ENCODE results near the gene TMEM127.
"Not testable (repeated sequence)": the region's sequence is repeated elsewhere in the genome, so short reads cannot be mapped to it uniquely, and the experiment has no call there.

TMEM127 gene, protein sequence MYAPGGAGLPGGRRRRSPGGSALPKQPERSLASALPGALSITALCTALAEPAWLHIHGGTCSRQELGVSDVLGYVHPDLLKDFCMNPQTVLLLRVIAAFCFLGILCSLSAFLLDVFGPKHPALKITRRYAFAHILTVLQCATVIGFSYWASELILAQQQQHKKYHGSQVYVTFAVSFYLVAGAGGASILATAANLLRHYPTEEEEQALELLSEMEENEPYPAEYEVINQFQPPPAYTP

DNA sequence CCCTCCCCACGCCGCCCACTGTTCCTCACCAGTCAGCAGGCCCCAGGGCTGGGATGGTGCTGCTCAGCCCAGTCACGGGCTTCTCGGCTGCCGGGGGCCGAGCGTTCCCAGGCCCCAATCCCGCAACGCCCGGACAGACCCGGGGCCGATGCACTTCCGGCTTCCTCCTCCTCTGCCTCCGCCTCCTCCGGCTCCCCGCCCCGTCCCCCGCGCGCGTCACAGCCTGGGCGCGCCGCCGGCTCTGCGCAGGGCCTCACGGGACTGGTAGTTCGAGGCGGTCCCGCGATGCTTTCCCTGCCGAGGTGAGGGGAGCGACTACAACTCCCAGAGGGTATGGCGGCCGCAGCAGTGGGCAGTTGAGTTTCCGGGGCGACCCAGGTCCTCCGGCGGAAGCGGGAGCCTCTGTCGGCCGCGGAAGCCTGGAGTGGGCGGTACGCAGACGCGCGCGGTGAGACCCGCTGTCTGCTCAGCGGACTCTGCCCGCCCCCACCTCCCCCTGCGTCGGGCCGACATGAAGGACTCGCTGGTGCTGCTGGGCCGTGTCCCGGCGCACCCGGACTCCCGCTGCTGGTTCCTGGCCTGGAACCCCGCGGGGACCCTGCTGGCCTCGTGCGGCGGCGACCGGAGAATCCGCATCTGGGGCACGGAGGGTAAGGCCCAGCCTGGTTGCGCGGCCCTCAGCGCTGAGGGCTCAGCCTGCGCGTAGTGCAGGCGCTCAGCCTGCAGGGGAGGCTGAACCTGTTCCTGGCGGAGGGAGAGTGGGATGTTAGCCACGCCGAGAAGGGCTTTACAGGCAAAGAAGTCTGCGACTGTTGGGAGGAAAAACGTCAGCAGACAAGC, at the start of gene TMEM127, which contains the start of gene CIAO1:
TSS of gene TMEM127 (minus strand) at position 158 of the 840 bp plus-strand sequence. CDS start 616 bp downstream, outside the sequence.
TSS of gene CIAO1 (plus strand) at position 386 of the 840 bp plus-strand sequence. CDS start at position 512, 126 bp downstream.
- peak; percentile 98 for DNase-seq

- no peak for DNase-seq
Measured at GRCh38 chr2:96315005-96315399, 49.2 kb upstream of the TMEM127 start.

GRCh38 chr2:96308248-96308647, 42.5 kb upstream of the TMEM127 start:
- DNase-seq: no peak

- no peak for DNase-seq
Measured at GRCh38 chr2:96306370-96306769, 40.6 kb upstream of the TMEM127 start.

- no peak for DNase-seq
Measured at GRCh38 chr2:96305979-96306308, 40.1 kb upstream of the TMEM127 start.

DNA sequence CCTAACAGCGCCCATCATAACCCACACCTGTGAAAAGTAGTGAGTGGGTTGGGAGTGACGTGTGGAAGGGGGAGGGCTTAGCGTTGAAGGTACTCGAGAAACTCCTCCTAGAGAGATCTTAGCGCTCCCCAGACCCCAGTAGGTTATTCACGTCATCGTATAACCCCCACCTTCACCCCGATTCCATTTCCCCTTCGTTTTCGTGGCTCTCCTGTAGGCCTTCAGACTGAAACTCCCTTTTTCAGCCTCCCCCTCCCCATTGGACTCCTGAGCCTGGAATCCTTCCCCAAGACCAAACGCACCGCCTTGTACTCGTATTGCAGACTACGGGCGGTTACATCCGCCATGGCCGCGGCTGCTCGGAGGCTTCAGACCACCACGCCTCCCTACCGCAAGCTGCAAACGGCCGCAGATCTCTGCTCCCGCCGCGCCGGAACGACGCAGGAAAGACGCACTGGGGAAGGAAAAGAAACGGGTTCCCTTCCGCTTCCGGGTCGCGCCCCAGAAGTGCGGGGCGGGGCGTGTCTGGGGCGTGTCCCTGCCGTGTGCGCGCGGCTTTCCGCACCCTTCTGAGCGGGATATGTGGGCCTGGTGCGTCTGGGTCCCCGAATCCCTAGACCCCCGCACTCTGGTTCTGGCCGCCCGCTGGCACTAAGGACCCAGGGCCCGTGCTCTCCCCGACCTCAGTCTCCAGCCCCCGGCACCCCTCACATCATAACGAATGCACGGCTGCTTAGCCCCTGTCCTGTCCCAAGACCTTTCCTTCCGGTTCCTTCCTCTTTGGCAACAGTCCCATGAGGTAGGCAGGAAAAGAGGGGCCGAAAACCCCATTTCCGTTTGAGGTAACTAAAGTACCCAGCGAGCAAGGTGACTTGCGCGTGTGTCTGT, 39.5 kb upstream of the TMEM127 start, which contains the start of gene SNRNP200:
TSS of gene SNRNP200 (minus strand) at position 456 of the 888 bp plus-strand sequence. CDS start at position 347, 109 bp downstream.
- peak; percentile 92 for DNase-seq

GRCh38 chr2:96304606-96305005, 38.8 kb upstream of the TMEM127 start:
- DNase-seq: no peak

DNA sequence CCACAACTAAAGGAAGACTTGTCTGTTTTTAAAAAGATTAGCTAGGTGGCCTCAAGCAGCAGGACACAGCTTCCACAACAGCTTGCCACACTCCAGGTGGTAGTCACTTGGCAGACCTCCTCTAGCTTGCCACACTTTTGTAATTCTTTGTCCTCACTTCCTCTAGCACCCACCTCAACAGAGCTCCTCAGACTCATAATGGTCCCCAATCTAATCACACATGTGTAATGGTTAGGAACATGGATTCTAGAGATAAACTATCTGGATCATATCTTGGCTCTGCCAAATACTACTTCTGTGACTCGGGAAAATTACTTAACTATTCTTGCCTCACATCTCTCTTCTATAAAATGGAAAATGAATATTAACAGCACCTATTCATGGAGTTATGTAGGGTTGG, 36.1 kb upstream of the TMEM127 start:
- no peak for DNase-seq

DNA sequence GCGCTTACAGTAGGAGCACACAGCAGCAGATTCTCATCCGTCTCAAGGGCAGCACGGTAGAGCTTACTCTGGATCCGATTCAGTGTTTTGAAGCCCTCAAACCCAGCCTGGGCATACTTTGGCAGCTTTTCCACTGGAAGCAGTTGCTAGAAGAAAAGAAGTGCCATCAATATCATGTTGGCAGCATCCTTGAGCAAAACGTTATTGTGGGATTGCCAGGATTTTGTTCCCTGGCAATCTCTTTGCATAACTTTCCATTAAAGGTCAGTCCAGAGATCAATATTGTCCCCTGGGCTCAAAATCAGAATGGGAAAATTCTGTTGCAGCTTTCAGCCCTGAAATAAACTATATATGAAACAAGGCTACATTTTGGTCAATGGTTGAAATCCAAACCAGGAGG, 31.1 kb upstream of the TMEM127 start:
- no peak for DNase-seq

- not testable (repeated sequence) for DNase-seq
Measured at GRCh38 chr2:96294271-96294670, 28.5 kb upstream of the TMEM127 start.

- DNase-seq: no peak
Measured at GRCh38 chr2:96291751-96292150, 26.0 kb upstream of the TMEM127 start.

DNA sequence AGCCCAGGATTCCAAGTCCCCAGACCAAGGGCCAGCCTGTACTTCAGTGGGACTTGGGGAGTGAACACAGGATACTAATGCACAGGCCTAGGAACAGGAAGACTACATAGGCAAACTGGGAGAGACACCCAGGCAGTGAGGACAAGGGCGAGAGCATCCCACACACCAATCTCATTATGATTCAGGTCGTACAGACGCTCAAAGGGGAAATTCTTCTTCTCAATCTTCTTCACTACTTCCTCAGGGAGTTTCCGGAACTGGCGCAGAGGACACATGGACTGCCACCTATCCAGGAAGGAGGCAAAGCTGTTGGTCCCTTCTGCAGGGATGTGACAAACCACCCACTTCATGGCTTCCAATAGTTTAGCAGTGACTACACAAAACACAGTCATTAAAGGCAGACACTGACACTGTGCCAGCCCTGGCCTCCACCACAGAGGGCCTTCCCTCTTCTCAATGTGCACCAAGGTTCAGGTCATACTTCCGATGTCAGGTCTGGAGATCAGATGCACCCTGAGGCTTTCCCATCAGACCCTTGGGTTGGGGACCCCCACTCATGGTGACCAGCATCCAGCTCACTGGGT, 21.6 kb upstream of the TMEM127 start:
- no peak for DNase-seq

DNA sequence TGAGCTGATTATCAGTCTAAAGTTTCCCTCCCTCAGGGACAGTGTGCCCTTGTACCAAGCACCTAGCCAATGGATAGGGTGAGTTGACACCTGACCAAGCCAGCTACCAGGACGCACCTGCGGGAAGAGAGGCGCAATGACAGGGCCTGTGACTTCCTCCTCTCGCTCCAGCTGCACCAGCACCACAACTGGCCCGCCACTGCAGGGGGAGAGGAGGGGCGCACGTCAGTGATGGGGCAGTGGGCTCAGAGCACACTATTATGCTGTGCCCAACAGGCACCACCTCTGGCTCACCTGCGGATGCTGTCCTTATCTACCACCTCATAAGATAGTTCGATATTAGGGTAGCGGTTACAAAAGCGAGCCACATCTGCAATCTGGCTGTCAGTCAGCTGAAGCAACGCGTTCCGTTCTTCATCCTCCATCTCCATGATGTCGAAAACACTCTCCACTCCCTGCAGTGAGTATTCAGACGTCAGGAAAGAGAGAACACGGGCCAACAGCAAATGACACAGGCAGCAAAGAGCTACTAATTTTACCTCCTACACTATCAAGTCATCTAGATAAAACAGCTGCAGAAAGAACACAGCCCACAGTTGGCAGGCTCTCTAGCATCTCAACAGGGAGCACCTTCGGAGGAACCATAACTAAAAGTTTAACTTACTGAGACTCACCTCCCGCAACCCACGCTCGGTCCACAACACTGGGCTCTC, 11.1 kb upstream of the TMEM127 start:
- DNase-seq: no peak

- no peak for DNase-seq
Measured at GRCh38 chr2:96274355-96275056, 8.7 kb upstream of the TMEM127 start.

GRCh38 chr2:96273763-96274162, 8.0 kb upstream of the TMEM127 start:
- no peak for DNase-seq

DNA sequence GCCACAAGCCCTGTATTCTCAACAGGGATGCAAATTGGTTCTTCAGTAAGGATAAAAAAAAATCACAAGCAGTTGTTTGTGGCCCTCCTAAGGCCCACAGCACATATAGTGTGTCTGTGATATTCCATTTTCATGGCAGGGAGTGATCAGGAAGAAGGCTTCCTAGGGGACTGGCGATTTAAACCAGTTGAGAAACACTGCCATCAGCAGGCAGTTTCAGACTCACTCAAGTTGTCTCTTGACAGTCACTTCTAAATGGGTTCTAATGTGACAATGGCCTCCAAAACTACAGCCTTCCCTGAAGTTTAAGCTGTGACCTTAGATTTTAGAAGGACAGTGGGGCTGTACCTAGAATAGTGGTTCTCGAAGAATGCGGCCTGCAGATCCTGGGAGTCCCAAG, 6.2 kb upstream of the TMEM127 start:
- DNase-seq: no peak

- peak; percentile 41 for DNase-seq
Measured at GRCh38 chr2:96267159-96267971, 1.6 kb upstream of the TMEM127 start.

GRCh38 chr2:96265349-96265839, 403 bp downstream of the TMEM127 start:
- peak; percentile 40 for DNase-seq

DNA sequence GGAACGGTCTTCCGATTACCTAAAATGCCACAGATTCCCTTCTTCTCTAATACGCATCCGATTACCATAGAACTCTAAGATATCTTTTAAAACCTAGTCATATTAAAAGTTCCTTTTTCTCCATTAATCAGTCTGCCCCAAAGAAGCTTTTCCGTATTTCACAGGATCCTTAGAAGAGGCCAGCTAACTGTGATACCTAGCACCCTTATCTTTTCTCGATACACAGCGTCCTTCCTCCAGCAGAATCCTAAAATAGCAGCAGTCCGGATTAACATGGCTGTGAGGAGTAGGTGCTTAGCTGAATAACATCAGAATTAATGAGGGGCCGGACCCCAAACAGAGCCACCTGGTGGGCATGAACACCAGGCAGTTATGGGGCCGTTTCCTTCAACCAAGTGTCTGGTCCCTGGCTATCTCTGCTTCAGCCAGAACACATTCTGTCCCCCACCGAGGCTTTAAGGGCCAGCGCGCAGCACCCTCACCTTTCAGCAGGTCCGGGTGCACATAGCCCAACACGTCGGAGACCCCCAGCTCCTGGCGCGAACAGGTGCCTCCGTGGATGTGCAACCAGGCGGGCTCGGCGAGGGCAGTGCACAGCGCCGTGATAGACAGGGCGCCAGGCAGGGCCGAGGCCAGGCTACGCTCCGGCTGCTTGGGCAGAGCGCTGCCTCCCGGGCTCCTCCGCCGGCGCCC, 995 bp downstream of the TMEM127 start:
- peak; percentile 33 for DNase-seq

DNA sequence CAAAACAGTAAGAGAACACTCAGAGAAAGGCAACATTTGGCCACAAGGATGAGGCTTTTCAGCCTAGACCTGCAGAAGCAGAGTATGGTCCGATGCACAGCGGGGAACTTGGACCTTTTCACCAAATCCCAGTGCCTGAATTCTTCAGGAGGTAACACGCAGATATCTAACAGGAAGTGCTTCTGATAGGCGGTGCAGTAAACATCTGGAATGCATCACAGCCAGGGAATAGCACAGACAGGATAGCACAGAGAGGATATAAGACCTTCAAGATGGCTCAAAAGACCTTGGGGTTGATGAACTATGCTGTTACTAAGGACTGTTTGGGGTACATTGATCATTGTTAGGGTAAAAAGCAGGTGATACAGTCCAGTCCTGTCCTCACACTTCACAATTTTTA, 1.7 kb downstream of the TMEM127 start:
- no peak for DNase-seq

Data from CD4-positive, alpha-beta T cell treated with Interleukin-12 subunit alpha and Interleukin-12 subunit beta, for 1 hour (primary cell).